AG08395 (cell line): Measurements from ENCODE around the gene LRRC73.
"Not testable (repeated sequence)": the region's sequence is repeated elsewhere in the genome, so short reads cannot be mapped to it uniquely, and the experiment has no call there.

ENCODE experiments used
- DNase-seq: peaks from one replicate; pipeline ENCODE4 v3.0.0; 2012; ENCODE audit warnings: mixed read lengths, low spot score

LRRC73 gene

GRCh38 chr6:43510827-43511163 lies 649 bp upstream of the LRRC73 start:
- no peak for DNase-seq

GRCh38 chr6:43509142-43509983 lies 783 bp downstream of the LRRC73 start:
- DNase-seq = no peak

GRCh38 chr6:43508481-43509141 lies 1.5 kb downstream of the LRRC73 start:
- no peak for DNase-seq

GRCh38 chr6:43506667-43507471 lies 3.3 kb downstream of the LRRC73 start:
- peak; percentile 84 for DNase-seq

- no peak for DNase-seq
Measured at GRCh38 chr6:43506171-43506570, 4.0 kb downstream of the LRRC73 start.

GRCh38 chr6:43505718-43506117 lies 4.4 kb downstream of the LRRC73 start:
- no peak for DNase-seq

GRCh38 chr6:43504756-43505593 lies 5.2 kb downstream of the LRRC73 start:
- DNase-seq = no peak

- DNase-seq = no peak
Measured at GRCh38 chr6:43503443-43503842, 6.7 kb downstream of the LRRC73 start.

- DNase-seq = no peak
Measured at GRCh38 chr6:43502666-43503065, 7.5 kb downstream of the LRRC73 start.

- no peak for DNase-seq
Measured at GRCh38 chr6:43500921-43501320, 9.2 kb downstream of the LRRC73 start.

GRCh38 chr6:43499028-43499815 lies 10.9 kb downstream of the LRRC73 start:
- no peak for DNase-seq

- not testable (repeated sequence) for DNase-seq
Measured at GRCh38 chr6:43498291-43498690, 11.9 kb downstream of the LRRC73 start.

GRCh38 chr6:43497689-43498088 lies 12.5 kb downstream of the LRRC73 start:
- no peak for DNase-seq

GRCh38 chr6:43497129-43497396 lies 13.1 kb downstream of the LRRC73 start:
- no peak for DNase-seq

GRCh38 chr6:43496370-43497128 lies 13.6 kb downstream of the LRRC73 start:
- peak; percentile 84 for DNase-seq

- peak; percentile 19 for DNase-seq
Measured at GRCh38 chr6:43495409-43495941, 14.7 kb downstream of the LRRC73 start.

GRCh38 chr6:43494766-43495165 lies 15.4 kb downstream of the LRRC73 start:
- DNase-seq = no peak

- no peak for DNase-seq
Measured at GRCh38 chr6:43494321-43494720, 15.8 kb downstream of the LRRC73 start.

GRCh38 chr6:43493833-43494232 lies 16.3 kb downstream of the LRRC73 start:
- no peak for DNase-seq

- DNase-seq = no peak
Measured at GRCh38 chr6:43493230-43493629, 16.9 kb downstream of the LRRC73 start.
